ENCODE results near the gene SBF2. TPM values are rescaled to one million over a fixed set of nuclear protein-coding genes. Genes with fewer than 3 reads are reported as not detected.

The SBF2 gene
- polyA plus RNA-seq, 1 experiment: 44.4 TPM

DNA sequence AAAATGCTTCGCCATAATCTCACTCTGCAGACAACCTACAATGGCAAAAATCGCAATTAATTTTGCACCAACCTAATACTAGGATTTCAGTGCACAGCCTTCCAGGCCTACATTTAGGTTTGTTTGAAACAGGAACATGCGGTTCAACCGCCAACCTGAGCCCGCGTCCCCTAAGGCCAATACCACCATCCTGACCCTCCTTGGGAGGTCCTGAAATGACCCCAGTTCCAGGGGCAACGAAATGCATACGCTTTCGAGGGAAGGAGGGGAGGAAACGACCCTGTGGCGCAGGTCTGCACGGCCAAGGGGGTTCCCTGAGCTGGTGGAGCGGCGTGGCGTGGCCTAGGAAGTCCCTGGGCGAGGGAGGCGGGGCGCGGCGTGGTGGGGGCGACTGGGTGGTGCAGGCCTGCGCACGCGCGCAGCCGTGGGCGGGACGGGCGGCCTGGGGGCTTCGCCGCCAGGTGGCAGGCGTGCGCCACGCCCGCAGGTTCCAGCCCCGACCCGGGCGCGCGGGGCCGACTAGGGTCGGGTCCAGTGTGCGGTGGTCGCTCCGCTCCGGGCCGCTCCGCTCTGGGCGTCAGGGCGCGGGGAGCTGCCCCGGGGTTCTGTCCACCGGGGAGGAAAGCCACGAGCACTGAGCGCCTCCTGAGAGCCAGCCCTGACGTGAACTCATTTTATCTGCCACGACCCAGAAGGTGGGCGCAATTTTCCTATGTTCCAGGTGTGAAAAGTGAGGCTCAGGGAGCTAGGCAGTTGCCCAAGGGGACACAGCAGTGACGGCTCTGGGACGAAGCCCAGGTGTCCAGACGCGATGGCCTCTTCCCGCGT, 536.0 kb downstream of the SBF2 start:
- DNase-seq (ENCODE audit: low read depth, low spot score): no peak
- peak overlapping the region; percentile 95 for H3K27ac ChIP-seq (ENCODE audit: low read depth, low read length)
- H3K27me3 ChIP-seq (ENCODE audit: control insufficient read depth, insufficient read depth, low read length): no peaks in the 10 kb centered on the region
- H3K4me3 ChIP-seq (ENCODE audit: low read depth, low read length): peak overlapping the region; percentile 45
- TF ChIP-seq, protein P1, sequence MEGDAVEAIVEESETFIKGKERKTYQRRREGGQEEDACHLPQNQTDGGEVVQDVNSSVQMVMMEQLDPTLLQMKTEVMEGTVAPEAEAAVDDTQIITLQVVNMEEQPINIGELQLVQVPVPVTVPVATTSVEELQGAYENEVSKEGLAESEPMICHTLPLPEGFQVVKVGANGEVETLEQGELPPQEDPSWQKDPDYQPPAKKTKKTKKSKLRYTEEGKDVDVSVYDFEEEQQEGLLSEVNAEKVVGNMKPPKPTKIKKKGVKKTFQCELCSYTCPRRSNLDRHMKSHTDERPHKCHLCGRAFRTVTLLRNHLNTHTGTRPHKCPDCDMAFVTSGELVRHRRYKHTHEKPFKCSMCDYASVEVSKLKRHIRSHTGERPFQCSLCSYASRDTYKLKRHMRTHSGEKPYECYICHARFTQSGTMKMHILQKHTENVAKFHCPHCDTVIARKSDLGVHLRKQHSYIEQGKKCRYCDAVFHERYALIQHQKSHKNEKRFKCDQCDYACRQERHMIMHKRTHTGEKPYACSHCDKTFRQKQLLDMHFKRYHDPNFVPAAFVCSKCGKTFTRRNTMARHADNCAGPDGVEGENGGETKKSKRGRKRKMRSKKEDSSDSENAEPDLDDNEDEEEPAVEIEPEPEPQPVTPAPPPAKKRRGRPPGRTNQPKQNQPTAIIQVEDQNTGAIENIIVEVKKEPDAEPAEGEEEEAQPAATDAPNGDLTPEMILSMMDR (IDR thresholded peaks at IDR 0.05; ENCODE audit: low read depth, low read length): peak; percentile 51
- no peaks in the 10 kb centered on the region for H3K9me3 ChIP-seq (ENCODE audit: control insufficient read depth, insufficient read depth, low read length)
- ChIA-PET POLR2A (interaction anchor here (0.6 to 3.7 kb wide), 9 partner anchors 27 to 609 kb away, joined by 3 to 65 read pairs (median 4); partner anchors contain the start of gene ADM), CTCF (interaction anchor here (0.6 to 4.3 kb wide), 24 partner anchors 8 to 552 kb away, joined by 3 to 36 read pairs (median 3); no protein-coding TSS in a partner anchor)

- no peak overlapping the region for H3K4me3 ChIP-seq (ENCODE audit: low read depth, low read length)
- POLR2A ChIA-PET: no interaction called here
- no peak for DNase-seq (ENCODE audit: low read depth, low spot score)
- TF ChIP-seq, protein P1 (IDR thresholded peaks at IDR 0.05; ENCODE audit: low read depth, low read length): no peak
- CTCF ChIA-PET: no interaction called here
- no peaks in the 10 kb centered on the region for H3K9me3 ChIP-seq (ENCODE audit: control insufficient read depth, insufficient read depth, low read length)
- no peaks in the 10 kb centered on the region for H3K27me3 ChIP-seq (ENCODE audit: control insufficient read depth, insufficient read depth, low read length)
- no peak overlapping the region for H3K27ac ChIP-seq (ENCODE audit: low read depth, low read length)
These were observed 537.1 kb downstream of the SBF2 start for GRCh38 chr11:9756878-9757277.

- ChIA-PET CTCF (no interaction called here), POLR2A (no interaction called here)
- Histone ChIP-seq H3K9me3 (ENCODE audit: control insufficient read depth, insufficient read depth, low read length) (no peaks in the 10 kb centered on the region), H3K4me3 (ENCODE audit: low read depth, low read length) (no peak overlapping the region), H3K27me3 (ENCODE audit: control insufficient read depth, insufficient read depth, low read length) (no peaks in the 10 kb centered on the region), H3K27ac (ENCODE audit: low read depth, low read length) (no peak overlapping the region)
- TF ChIP-seq, protein P1 (IDR thresholded peaks at IDR 0.05; ENCODE audit: low read depth, low read length): no peak
- DNase-seq (ENCODE audit: low read depth, low spot score): no peak
These were observed 537.6 kb downstream of the SBF2 start for GRCh38 chr11:9756461-9756860.

DNA sequence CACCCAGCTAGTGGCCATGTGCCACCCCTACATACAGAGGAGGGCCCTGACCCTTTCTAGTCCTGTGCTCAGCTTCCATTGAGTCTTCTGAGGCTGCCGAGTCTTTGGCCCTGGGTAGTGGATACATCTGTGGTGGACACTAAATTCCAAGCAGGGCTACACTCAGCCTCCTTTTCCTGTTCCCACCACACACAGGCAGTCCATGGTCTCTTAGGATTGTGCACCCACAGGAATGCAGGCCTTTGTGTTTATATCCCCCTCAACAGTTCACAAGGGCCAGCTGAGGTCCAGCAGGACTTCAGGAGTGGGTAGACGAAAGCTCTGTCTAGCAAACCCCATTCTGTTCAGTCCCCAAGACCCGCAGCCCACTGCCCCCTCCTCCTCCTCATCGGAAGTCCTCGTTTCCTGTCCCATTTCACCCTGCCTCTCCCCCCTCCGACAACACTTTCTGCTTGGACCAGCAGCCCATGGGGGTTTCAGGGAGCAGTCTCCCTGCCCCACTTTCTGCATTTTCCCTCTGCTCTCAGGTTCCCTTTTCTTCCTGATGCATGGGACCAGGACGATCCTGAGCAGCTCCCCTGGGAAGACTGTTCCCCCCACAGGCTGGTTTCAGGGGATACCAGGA, 538.3 kb downstream of the SBF2 start:
- H3K27me3 ChIP-seq (ENCODE audit: control insufficient read depth, insufficient read depth, low read length): no peaks in the 10 kb centered on the region
- H3K9me3 ChIP-seq (ENCODE audit: control insufficient read depth, insufficient read depth, low read length): no peaks in the 10 kb centered on the region
- TF ChIP-seq, protein P1 (IDR thresholded peaks at IDR 0.05; ENCODE audit: low read depth, low read length): no peak
- H3K27ac ChIP-seq (ENCODE audit: low read depth, low read length): peak overlapping the region; percentile 53
- ChIA-PET CTCF (interaction anchor here (0.6 to 2.0 kb wide), 3 partner anchors 141 to 1560 kb away, joined by 3 to 6 read pairs (median 5); no protein-coding TSS in a partner anchor), POLR2A (interaction anchor here (0.8 kb wide), 1 partner anchor 180 kb away, joined by 3 read pairs; no protein-coding TSS in a partner anchor)
- no peak overlapping the region for H3K4me3 ChIP-seq (ENCODE audit: low read depth, low read length)
- DNase-seq (ENCODE audit: low read depth, low spot score): no peak

Data from AG04450 (cell line).